NCI-H526 treated with DMSO at 0.1 percent for 48 hours (cell line): ENCODE results near the gene KRTAP10-2.
"Not testable (repeated sequence)": the region's sequence is repeated elsewhere in the genome, so short reads cannot be mapped to it uniquely, and the experiment has no call there.

Experiments
- DNase-seq: peaks from one replicate; lab custom pipeline; 2025; lab: John Stamatoyannopoulos, UW

KRTAP10-2 gene

GRCh38 chr21:44513389-44514217 is 37.7 kb downstream of the KRTAP10-2 start:
- no peak for DNase-seq

GRCh38 chr21:44512496-44513388 is 38.6 kb downstream of the KRTAP10-2 start:
- no peak for DNase-seq

GRCh38 chr21:44511938-44512275 is 39.4 kb downstream of the KRTAP10-2 start:
- no peak for DNase-seq

- DNase-seq: no peak
These were observed 39.9 kb downstream of the KRTAP10-2 start for GRCh38 chr21:44511219-44511937.

GRCh38 chr21:44510508-44511218 is 40.6 kb downstream of the KRTAP10-2 start:
- peak; percentile 31 for DNase-seq

GRCh38 chr21:44510109-44510507 is 41.2 kb downstream of the KRTAP10-2 start:
- no peak for DNase-seq

GRCh38 chr21:44509539-44509938 is 41.8 kb downstream of the KRTAP10-2 start:
- peak; percentile 49 for DNase-seq

GRCh38 chr21:44508711-44509445 is 42.4 kb downstream of the KRTAP10-2 start:
- DNase-seq: no peak

- no peak for DNase-seq
These were observed 42.9 kb downstream of the KRTAP10-2 start for GRCh38 chr21:44508426-44508710.

GRCh38 chr21:44507673-44508425 is 43.5 kb downstream of the KRTAP10-2 start:
- no peak for DNase-seq

GRCh38 chr21:44506279-44507255 is 44.7 kb downstream of the KRTAP10-2 start:
- DNase-seq: no peak

GRCh38 chr21:44505673-44506278 is 45.5 kb downstream of the KRTAP10-2 start:
- no peak for DNase-seq

- no peak for DNase-seq
These were observed 47.4 kb downstream of the KRTAP10-2 start for GRCh38 chr21:44503901-44504399.

- DNase-seq: not testable (repeated sequence)
These were observed 48.1 kb downstream of the KRTAP10-2 start for GRCh38 chr21:44503006-44503889.

GRCh38 chr21:44502171-44502958 is 48.9 kb downstream of the KRTAP10-2 start:
- no peak for DNase-seq
